Measurements from ENCODE around the gene MNAT1.
"Not testable (repeated sequence)": the region's sequence is repeated elsewhere in the genome, so short reads cannot be mapped to it uniquely, and the experiment has no call there.

Gene MNAT1

GRCh38 chr14:60878536-60878935, 144.0 kb downstream of the MNAT1 start:
- DNase-seq (ENCODE audit: low read depth in 1 of 2, low spot score in 1 of 2), result no peak

GRCh38 chr14:60882219-60882618, 147.7 kb downstream of the MNAT1 start:
- DNase-seq (ENCODE audit: low read depth in 1 of 2, low spot score in 1 of 2), result no peak

GRCh38 chr14:60884134-60884533, 149.6 kb downstream of the MNAT1 start:
- no peak for DNase-seq (ENCODE audit: low read depth in 1 of 2, low spot score in 1 of 2)

- not testable (repeated sequence) for DNase-seq (ENCODE audit: low read depth in 1 of 2, low spot score in 1 of 2)
Measured at GRCh38 chr14:60890636-60891035, 156.1 kb downstream of the MNAT1 start.

- no peak for DNase-seq (ENCODE audit: low read depth in 1 of 2, low spot score in 1 of 2)
Measured at GRCh38 chr14:60893911-60894310, 159.3 kb downstream of the MNAT1 start.

- no peak for DNase-seq (ENCODE audit: low read depth in 1 of 2, low spot score in 1 of 2)
Measured at GRCh38 chr14:60904381-60904780, 169.8 kb downstream of the MNAT1 start.

- DNase-seq (ENCODE audit: low read depth in 1 of 2, low spot score in 1 of 2), result no peak
Measured at GRCh38 chr14:60905923-60906322, 171.4 kb downstream of the MNAT1 start.

GRCh38 chr14:60915781-60916180, 181.2 kb downstream of the MNAT1 start:
- no peak for DNase-seq (ENCODE audit: low read depth in 1 of 2, low spot score in 1 of 2)

- no peak for DNase-seq (ENCODE audit: low read depth in 1 of 2, low spot score in 1 of 2)
Measured at GRCh38 chr14:60922050-60922449, 187.5 kb downstream of the MNAT1 start.

- DNase-seq (ENCODE audit: low read depth in 1 of 2, low spot score in 1 of 2), result no peak
Measured at GRCh38 chr14:60925286-60925685, 190.7 kb downstream of the MNAT1 start.

- DNase-seq (ENCODE audit: low read depth in 1 of 2, low spot score in 1 of 2), result no peak
Measured at GRCh38 chr14:60926002-60926401, 191.4 kb downstream of the MNAT1 start.

- no peak for DNase-seq (ENCODE audit: low read depth in 1 of 2, low spot score in 1 of 2)
Measured at GRCh38 chr14:60931218-60931617, 196.7 kb downstream of the MNAT1 start.

GRCh38 chr14:60933920-60934655, 199.5 kb downstream of the MNAT1 start:
- no peak for DNase-seq (ENCODE audit: low read depth in 1 of 2, low spot score in 1 of 2)

- no peak for DNase-seq (ENCODE audit: low read depth in 1 of 2, low spot score in 1 of 2)
Measured at GRCh38 chr14:60935319-60935718, 200.8 kb downstream of the MNAT1 start.

- no peak for DNase-seq (ENCODE audit: low read depth in 1 of 2, low spot score in 1 of 2)
Measured at GRCh38 chr14:60943637-60944032, 209.1 kb downstream of the MNAT1 start.

GRCh38 chr14:60944204-60944603, 209.6 kb downstream of the MNAT1 start:
- DNase-seq (ENCODE audit: low read depth in 1 of 2, low spot score in 1 of 2), result no peak

GRCh38 chr14:60945984-60946383, 211.4 kb downstream of the MNAT1 start:
- no peak for DNase-seq (ENCODE audit: low read depth in 1 of 2, low spot score in 1 of 2)

- DNase-seq (ENCODE audit: low read depth in 1 of 2, low spot score in 1 of 2), result no peak
Measured at GRCh38 chr14:60946773-60947172, 212.2 kb downstream of the MNAT1 start.

- DNase-seq (ENCODE audit: low read depth in 1 of 2, low spot score in 1 of 2), result no peak
Measured at GRCh38 chr14:60951776-60952435, 217.3 kb downstream of the MNAT1 start.

- DNase-seq (ENCODE audit: low read depth in 1 of 2, low spot score in 1 of 2), result no peak
Measured at GRCh38 chr14:60956202-60956601, 221.6 kb downstream of the MNAT1 start.

GRCh38 chr14:60956632-60957031, 222.1 kb downstream of the MNAT1 start:
- no peak for DNase-seq (ENCODE audit: low read depth in 1 of 2, low spot score in 1 of 2)

GRCh38 chr14:60958146-60958545, 223.6 kb downstream of the MNAT1 start:
- no peak for DNase-seq (ENCODE audit: low read depth in 1 of 2, low spot score in 1 of 2)

- DNase-seq (ENCODE audit: low read depth in 1 of 2, low spot score in 1 of 2), result no peak
Measured at GRCh38 chr14:60963761-60964160, 229.2 kb downstream of the MNAT1 start.

Measured in stimulated activated CD4-positive, alpha-beta T cell treated with anti-CD3 and anti-CD28 coated beads, Interleukin-15, amount 100 ng/mL, for 1 hour (primary cell).